ENCODE data around the gene EGFLAM.

The EGFLAM gene

GRCh38 chr5:38258319-38259061 lies at the start of gene EGFLAM:
EGFLAM (plus strand) TSS chr5:38258559; CDS start chr5:38258755, 196 bp downstream.
- Histone ChIP-seq H3K9ac (ENCODE audit: insufficient read length) (peak within 1 kb of the TSS; percentile 66), H3K27ac (no peak within 1 kb of the TSS), H3K36me3 (ENCODE audit: insufficient read depth, low read length) (no peaks in the 10 kb centered on the region), H3K9me3 (ENCODE audit: low read depth, low read length) (no peaks in the 10 kb centered on the region), H3K4me3 (peak within 1 kb of the TSS; percentile 90)
- TF ChIP-seq EZH2 (IDR thresholded peaks at IDR 0.05) (no peak), FOXP2 (optimal IDR thresholded peaks at IDR 0.05; ENCODE audit: control extremely low read depth, extremely low read length, insufficient read depth) (no peak), POLR2AphosphoS5 (IDR thresholded peaks at IDR 0.05; ENCODE audit: borderline replicate concordance, low read depth, low read length) (no peak)
- no peak for DNase-seq (ENCODE audit: low read depth, low spot score)

GRCh38 chr5:38208782-38209378 lies 49.5 kb upstream of the EGFLAM start:
- TF ChIP-seq EZH2 (IDR thresholded peaks at IDR 0.05): no peak
- no peak for TF ChIP-seq FOXP2 (optimal IDR thresholded peaks at IDR 0.05; ENCODE audit: control extremely low read depth, extremely low read length, insufficient read depth)
- no peak for TF ChIP-seq POLR2AphosphoS5 (IDR thresholded peaks at IDR 0.05; ENCODE audit: borderline replicate concordance, low read depth, low read length)
- no peak overlapping the region for H3K4me3 ChIP-seq
- no peak overlapping the region for H3K9ac ChIP-seq (ENCODE audit: insufficient read length)
- DNase-seq (ENCODE audit: low read depth, low spot score): no peak
- H3K27ac ChIP-seq: no peak overlapping the region
- H3K36me3 ChIP-seq (ENCODE audit: insufficient read depth, low read length): no peaks in the 10 kb centered on the region
- H3K9me3 ChIP-seq (ENCODE audit: low read depth, low read length): no peaks in the 10 kb centered on the region

GRCh38 chr5:38210676-38211353 lies 47.5 kb upstream of the EGFLAM start:
- TF ChIP-seq POLR2AphosphoS5 (IDR thresholded peaks at IDR 0.05; ENCODE audit: borderline replicate concordance, low read depth, low read length) (no peak), FOXP2 (optimal IDR thresholded peaks at IDR 0.05; ENCODE audit: control extremely low read depth, extremely low read length, insufficient read depth) (no peak), EZH2 (IDR thresholded peaks at IDR 0.05) (no peak)
- no peaks in the 10 kb centered on the region for H3K36me3 ChIP-seq (ENCODE audit: insufficient read depth, low read length)
- no peak overlapping the region for H3K27ac ChIP-seq
- DNase-seq (ENCODE audit: low read depth, low spot score): no peak
- no peak overlapping the region for H3K4me3 ChIP-seq
- no peaks in the 10 kb centered on the region for H3K9me3 ChIP-seq (ENCODE audit: low read depth, low read length)
- no peak overlapping the region for H3K9ac ChIP-seq (ENCODE audit: insufficient read length)

- H3K9ac ChIP-seq (ENCODE audit: insufficient read length): no peak overlapping the region
- no peak for TF ChIP-seq POLR2AphosphoS5 (IDR thresholded peaks at IDR 0.05; ENCODE audit: borderline replicate concordance, low read depth, low read length)
- no peak for TF ChIP-seq EZH2 (IDR thresholded peaks at IDR 0.05)
- no peak for TF ChIP-seq FOXP2 (optimal IDR thresholded peaks at IDR 0.05; ENCODE audit: control extremely low read depth, extremely low read length, insufficient read depth)
Observed at GRCh38 chr5:38211354-38211710, 47.0 kb upstream of the EGFLAM start.

GRCh38 chr5:38212307-38212706 lies 46.1 kb upstream of the EGFLAM start:
- no peaks in the 10 kb centered on the region for H3K9me3 ChIP-seq (ENCODE audit: low read depth, low read length)
- TF ChIP-seq POLR2AphosphoS5 (IDR thresholded peaks at IDR 0.05; ENCODE audit: borderline replicate concordance, low read depth, low read length): no peak
- no peaks in the 10 kb centered on the region for H3K36me3 ChIP-seq (ENCODE audit: insufficient read depth, low read length)
- H3K4me3 ChIP-seq: no peak overlapping the region
- no peak for DNase-seq (ENCODE audit: low read depth, low spot score)
- H3K9ac ChIP-seq (ENCODE audit: insufficient read length): no peak overlapping the region
- H3K27ac ChIP-seq: no peak overlapping the region

More at GRCh38 chr5:38211354-38211710, 47.0 kb upstream of the EGFLAM start:
- DNase-seq (ENCODE audit: low read depth, low spot score): no peak
- Histone ChIP-seq H3K9me3 (ENCODE audit: low read depth, low read length) (no peaks in the 10 kb centered on the region), H3K27ac (no peak overlapping the region), H3K4me3 (no peak overlapping the region), H3K36me3 (ENCODE audit: insufficient read depth, low read length) (no peaks in the 10 kb centered on the region)

- Histone ChIP-seq H3K9me3 (ENCODE audit: low read depth, low read length) (no peaks in the 10 kb centered on the region), H3K4me3 (no peak overlapping the region), H3K9ac (ENCODE audit: insufficient read length) (no peak overlapping the region), H3K36me3 (ENCODE audit: insufficient read depth, low read length) (no peaks in the 10 kb centered on the region), H3K27ac (no peak overlapping the region)
- no peak for TF ChIP-seq POLR2AphosphoS5 (IDR thresholded peaks at IDR 0.05; ENCODE audit: borderline replicate concordance, low read depth, low read length)
- no peak for TF ChIP-seq EZH2 (IDR thresholded peaks at IDR 0.05)
- TF ChIP-seq FOXP2 (optimal IDR thresholded peaks at IDR 0.05; ENCODE audit: control extremely low read depth, extremely low read length, insufficient read depth): no peak
- DNase-seq (ENCODE audit: low read depth, low spot score): no peak
Observed at GRCh38 chr5:38226091-38226490, 32.3 kb upstream of the EGFLAM start.

- Histone ChIP-seq H3K4me3 (no peak overlapping the region), H3K27ac (no peak overlapping the region), H3K9me3 (ENCODE audit: low read depth, low read length) (no peaks in the 10 kb centered on the region), H3K9ac (ENCODE audit: insufficient read length) (no peak overlapping the region), H3K36me3 (ENCODE audit: insufficient read depth, low read length) (no peaks in the 10 kb centered on the region)
- TF ChIP-seq EZH2 (IDR thresholded peaks at IDR 0.05): no peak
- no peak for TF ChIP-seq FOXP2 (optimal IDR thresholded peaks at IDR 0.05; ENCODE audit: control extremely low read depth, extremely low read length, insufficient read depth)
- TF ChIP-seq POLR2AphosphoS5 (IDR thresholded peaks at IDR 0.05; ENCODE audit: borderline replicate concordance, low read depth, low read length): no peak
- DNase-seq (ENCODE audit: low read depth, low spot score): no peak
Observed at GRCh38 chr5:38228914-38229313, 29.4 kb upstream of the EGFLAM start.

GRCh38 chr5:38234737-38235136 lies 23.6 kb upstream of the EGFLAM start:
- TF ChIP-seq EZH2 (IDR thresholded peaks at IDR 0.05) (no peak), POLR2AphosphoS5 (IDR thresholded peaks at IDR 0.05; ENCODE audit: borderline replicate concordance, low read depth, low read length) (no peak), FOXP2 (optimal IDR thresholded peaks at IDR 0.05; ENCODE audit: control extremely low read depth, extremely low read length, insufficient read depth) (no peak)
- Histone ChIP-seq H3K36me3 (ENCODE audit: insufficient read depth, low read length) (no peaks in the 10 kb centered on the region), H3K9ac (ENCODE audit: insufficient read length) (no peak overlapping the region), H3K9me3 (ENCODE audit: low read depth, low read length) (0 out of 2 replicates have a peak, but pooled peaks cover 3% of the 10 kb centered on the region), H3K4me3 (no peak overlapping the region), H3K27ac (no peak overlapping the region)
- no peak for DNase-seq (ENCODE audit: low read depth, low spot score)

All from SK-N-MC (cell line).